HCT116 (cell line): ENCODE results near the gene PPP1R12C. TPM values are rescaled to one million over a fixed set of nuclear protein-coding genes. Genes with fewer than 3 reads are reported as not detected.

Source experiments
- ATAC-seq: fragments of 200-7000 bp; cut with Tn5 transposase; 2 replicates; pipeline ENCODE4 v1.9.1; 2020; ENCODE audit warnings: mild to moderate bottlenecking, moderate library complexity
- BruUV-seq: library from RNA; stranded (reverse); fragments of 400-500 nt; replicated peaks from 2 replicates; lab custom pipeline; 2021; lab: Mats Ljungman, UMichigan
- CTCF ChIA-PET: fragments of 300-600 bp; sonication (Branson Sonifier 250); formaldehyde crosslinking; loops from one replicate; lab custom pipeline; 2021; ENCODE audit warnings: antibody characterized with exemption; lab: Charles Lee
- POLR2A ChIA-PET: fragments of 300-600, 350-600 bp; sonication (Branson Sonifier 250); formaldehyde crosslinking; loops from one replicate; lab custom pipeline; 2021; ENCODE audit warnings: antibody characterized with exemption; lab: Charles Lee
- RAD21 ChIA-PET, 2 experiments: fragments of 300-600 bp; sonication (Branson Sonifier 250); formaldehyde crosslinking; loops; one replicate each; lab custom pipeline; 2023; ENCODE audit warnings: low total read pairs in 2 of 2; ENCODE audit not compliant: uncharacterized antibody in 2 of 2, unreplicated experiment in 2 of 2, low non-redundant PET in 1 of 2; lab: Charles Lee
- DNase-seq: peaks from one replicate; pipeline ENCODE4 v3.0.0-alpha.2; 2010; ENCODE audit warnings: low read depth, low spot score
- H2AFZ ChIP-seq: fragments of 200-600 bp; shearing (Covaris generic), sonication (generic); 2 replicates; pipeline ENCODE4 v1.6.1; 2017; ENCODE audit warnings: low read depth, mixed run types, mixed read lengths, antibody characterized with exemption, low read length; ENCODE audit not compliant: poor library complexity, severe bottlenecking
- H3K27ac ChIP-seq: 2 replicates; pipeline ENCODE4 v1.5.1; 2012; ENCODE audit warnings: low read depth, low read length
- H3K27me3 ChIP-seq: fragments of 200-600 bp; sonication (generic); 2 replicates; pipeline ENCODE4 v1.6.1; 2016; ENCODE audit warnings: mixed run types, low read length, mixed read lengths; ENCODE audit not compliant: insufficient read depth
- H3K36me3 ChIP-seq, 2 experiments: fragments of 200-500 bp in 1 of 2; fragments of 200-600 bp in 1 of 2; sonication (Bioruptor generic) in 1 of 2; sonication (generic) in 1 of 2; 2 replicates each; pipeline versions ENCODE4 v1.5.1 to v1.6.1; 2014 to 2016; ENCODE audit warnings: low read length in 2 of 2, inconsistent platforms in 1 of 2, mixed read lengths in 1 of 2, mixed run types in 1 of 2; ENCODE audit not compliant: insufficient read depth in 2 of 2, control insufficient read depth in 1 of 2
- H3K4me1 ChIP-seq, 2 experiments: fragments of 200-600 bp in 1 of 2; sonication (generic) in 1 of 2; 2 replicates each; pipeline versions ENCODE4 v1.5.1 to v1.6.1; 2012 to 2017; ENCODE audit warnings: low read length in 2 of 2, inconsistent platforms in 1 of 2, mild to moderate bottlenecking in 1 of 2, mixed read lengths in 1 of 2, mixed run types in 1 of 2, moderate library complexity in 1 of 2; ENCODE audit not compliant: insufficient read depth in 2 of 2, control insufficient read depth in 1 of 2
- H3K4me2 ChIP-seq: fragments of 200-600 bp; sonication (generic); 2 replicates; pipeline ENCODE4 v1.6.1; 2017; ENCODE audit warnings: mixed run types, low read length, mixed read lengths
- H3K4me3 ChIP-seq, 2 experiments: fragments of 200-600 bp in 1 of 2; sonication (generic) in 1 of 2; replicated peaks in 1 of 2; 2 replicates each; pipeline ENCODE4 v1.5.1; 2011 to 2016; ENCODE audit warnings: low read length in 2 of 2, control low read depth in 1 of 2, low read depth in 1 of 2, mild to moderate bottlenecking in 1 of 2, mixed read lengths in 1 of 2, mixed run types in 1 of 2
- H3K79me2 ChIP-seq: fragments of 200-600 bp; sonication (generic); 2 replicates; pipeline ENCODE4 v1.6.1; 2017; ENCODE audit warnings: mild to moderate bottlenecking, mixed run types, low read length, moderate library complexity, mixed read lengths; ENCODE audit not compliant: insufficient read depth
- H3K9ac ChIP-seq: fragments of 200-600 bp; sonication (generic); 2 replicates; pipeline ENCODE4 v1.6.1; 2016; ENCODE audit warnings: low read length, mixed read lengths
- H3K9me2 ChIP-seq: fragments of 200-600 bp; sonication (generic), shearing (Covaris generic); 2 replicates; pipeline ENCODE4 v1.6.1; 2017; ENCODE audit warnings: mixed run types, mild to moderate bottlenecking, moderate library complexity; ENCODE audit not compliant: insufficient read depth
- H3K9me3 ChIP-seq, 2 experiments: fragments of 200-500 bp in 1 of 2; fragments of 200-600 bp in 1 of 2; sonication (Bioruptor generic) in 1 of 2; sonication (generic) in 1 of 2; 2 replicates each; pipeline ENCODE4 v1.6.1; 2014 to 2017; ENCODE audit warnings: low read length in 2 of 2, mixed read lengths in 2 of 2, inconsistent platforms in 1 of 2, low read depth in 1 of 2, mild to moderate bottlenecking in 1 of 2, mixed run types in 1 of 2, moderate library complexity in 1 of 2; ENCODE audit not compliant: control insufficient read depth in 1 of 2, insufficient read depth in 1 of 2
- H4K20me1 ChIP-seq: fragments of 200-600 bp; sonication (generic), shearing (Covaris generic); 2 replicates; pipeline ENCODE4 v1.6.1; 2017; ENCODE audit warnings: mixed run types, mild to moderate bottlenecking, moderate library complexity; ENCODE audit not compliant: insufficient read depth
- ATF3 ChIP-seq: IDR thresholded peaks from 2 replicates; pipeline ENCODE4 v1.6.1; 2012
- CTCF ChIP-seq, 3 experiments: fragments of 200-600 bp in 1 of 3; sonication (generic) in 1 of 3; IDR thresholded peaks in 2 of 3; conservative IDR thresholded peaks in 1 of 3; 2 replicates each; pipeline ENCODE4 v1.5.1; 2012 to 2017; ENCODE audit warnings: low read depth in 2 of 3, low read length in 2 of 3, antibody characterized with exemption in 1 of 3, borderline replicate concordance in 1 of 3, control low read depth in 1 of 3, mild to moderate bottlenecking in 1 of 3, mixed read lengths in 1 of 3, mixed run types in 1 of 3, moderate library complexity in 1 of 3; ENCODE audit not compliant: insufficient read depth in 1 of 3
- ELF1 ChIP-seq: IDR thresholded peaks from 2 replicates; pipeline ENCODE4 v1.6.1; 2012; ENCODE audit warnings: low read depth, borderline replicate concordance
- EZH2phosphoT487 ChIP-seq: fragments of 200-600 bp; IDR thresholded peaks from 2 replicates; pipeline ENCODE4 v1.6.1; 2018; ENCODE audit warnings: antibody characterized with exemption, borderline replicate concordance
- FOSL1 ChIP-seq: IDR thresholded peaks from 2 replicates; pipeline ENCODE4 v1.6.1; 2012; ENCODE audit warnings: low read depth
- POLR2AphosphoS5 ChIP-seq: IDR thresholded peaks from 2 replicates; pipeline ENCODE4 v1.6.1; 2011; ENCODE audit warnings: mild to moderate bottlenecking, low read depth, low read length, moderate library complexity
- RAD21 ChIP-seq: IDR thresholded peaks from 2 replicates; pipeline ENCODE4 v1.6.1; 2012; ENCODE audit warnings: low read depth, mild to moderate bottlenecking
- SRF ChIP-seq: IDR thresholded peaks from 2 replicates; pipeline ENCODE4 v1.6.1; 2012; ENCODE audit warnings: low read depth
- TCF7L2 ChIP-seq: IDR thresholded peaks from 2 replicates; pipeline ENCODE4 v1.7.0; 2011; ENCODE audit warnings: borderline replicate concordance, inconsistent platforms; ENCODE audit not compliant: insufficient read depth, insufficient read length; ENCODE audit errors: extremely low read depth
- ZBTB33 ChIP-seq: IDR thresholded peaks from 2 replicates; pipeline ENCODE4 v1.6.1; 2011; ENCODE audit warnings: mild to moderate bottlenecking, low read length, moderate library complexity; ENCODE audit not compliant: insufficient replicate concordance; ENCODE audit errors: extremely low read depth
- intact Hi-C: fragments of 100-400 bp; cut with micrococcal nuclease; formaldehyde crosslinking; loops from 2 replicates; pipeline ENCODE4 v1.10.0; 2022
- total RNA-seq: library from RNA; stranded (reverse); gene quantifications from one replicate; pipeline ENCODE4 v1.2.1, GENCODE V29; 2021; ENCODE audit not compliant: unreplicated experiment

The PPP1R12C gene
- total RNA-seq, 1 experiment from 2014 or later: 83.2 TPM

GRCh38 chr19:55153652-55154264 lies 36.3 kb upstream of the PPP1R12C start:
- Histone ChIP-seq H3K4me2 (no peak overlapping the region), H2AFZ (no peak overlapping the region), H4K20me1 (no peaks in the 10 kb centered on the region), H3K4me3 (no peak overlapping the region), H3K27ac (no peak overlapping the region), H3K9me3 (no peaks in the 10 kb centered on the region), H3K9ac (no peak overlapping the region), H3K9me2 (no peaks in the 10 kb centered on the region), H3K27me3 (no peaks in the 10 kb centered on the region), H3K36me3 (peaks cover 0 to 4% of the 10 kb centered on the region in 2 experiments; a peak in 1 of 4 replicates), H3K79me2 (no peaks in the 10 kb centered on the region), H3K4me1 (peaks cover 16 to 52% of the 10 kb centered on the region in 2 experiments)
- POLR2A ChIA-PET: no interaction called here
- DNase-seq (no peak), ATAC-seq (no peak)
- no TSS peak for BruUV-seq
- CTCF ChIA-PET: no interaction called here
- RAD21 ChIA-PET: no interaction called here
- intact Hi-C loops: no loop called here
- TF ChIP-seq CTCF (IDR thresholded peaks at IDR 0.05 in 2 of 3, conservative IDR thresholded peaks at IDR 0.05 in 1 of 3; ENCODE audit: borderline replicate concordance in 1 of 3, insufficient read depth in 1 of 3, low read depth in 2 of 3, low read length in 2 of 3): no peak
- TF ChIP-seq SRF: no peak
- TF ChIP-seq EZH2phosphoT487: no peak
- TF ChIP-seq ELF1: no peak
- TF ChIP-seq RAD21: no peak
- no peak for TF ChIP-seq POLR2AphosphoS5
- no peak for TF ChIP-seq ATF3
- no peak for TF ChIP-seq ZBTB33
- no peak for TF ChIP-seq FOSL1
- TF ChIP-seq TCF7L2: no peak
